ENCODE measurements around the gene FSHB. TPM values are rescaled to one million over a fixed set of nuclear protein-coding genes. Genes with fewer than 3 reads are reported as not detected.

The FSHB gene
- total RNA-seq, 1 experiment from 2014 or later = not detected

DNA sequence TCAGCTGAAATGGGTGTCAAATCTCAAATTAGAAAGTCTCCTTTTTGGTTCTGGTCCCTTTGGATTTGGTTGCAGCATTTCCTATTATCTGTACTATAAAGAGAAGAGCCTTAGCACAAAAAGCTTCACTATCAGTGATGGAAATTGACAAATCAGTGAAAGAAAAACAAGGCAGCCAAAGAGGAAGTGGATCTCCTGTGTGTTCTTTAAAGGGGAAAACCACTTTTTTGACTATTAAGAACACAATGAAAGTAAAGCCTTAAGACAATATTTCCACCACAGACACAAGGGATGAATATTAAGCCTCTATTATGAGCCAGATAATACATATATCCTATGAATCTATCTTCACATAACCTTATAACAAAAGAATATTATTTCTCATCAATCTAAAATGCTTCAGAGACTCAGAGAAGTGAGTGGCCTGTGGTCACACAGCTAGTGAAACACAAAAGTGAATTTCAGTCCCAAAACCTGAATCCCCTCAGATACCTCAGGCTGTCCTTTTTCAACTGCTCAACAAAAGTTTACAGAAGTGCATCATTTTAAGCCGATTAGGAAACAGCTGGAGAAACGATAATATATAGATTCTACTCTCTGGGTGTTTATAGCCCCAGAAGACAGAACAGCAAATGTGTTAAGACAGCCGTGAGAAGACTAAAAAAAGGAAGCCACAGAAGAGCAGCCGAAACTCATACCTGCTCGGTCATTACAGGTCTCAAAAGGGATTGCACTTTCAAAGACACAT lies 24.4 kb upstream of the FSHB start:
- no peak overlapping the region for H3K27ac ChIP-seq (ENCODE audit: low read length)
- ATAC-seq (no peak), DNase-seq (ENCODE audit: low read depth, low spot score) (no peak)
- no peaks in the 10 kb centered on the region for H3K4me1 ChIP-seq (ENCODE audit: control insufficient read depth, insufficient read depth, low read length)
- intact Hi-C loops (cut with micrococcal nuclease; ENCODE audit: unreplicated experiment) = no loop called here
- BruUV-seq (replicated peaks) = no TSS peak
- no peak overlapping the region for H3K4me3 ChIP-seq (ENCODE audit: low read depth in 2 of 2, low read length in 2 of 2)
- no peaks in the 10 kb centered on the region for H3K36me3 ChIP-seq (ENCODE audit: control insufficient read depth, insufficient read depth, low read length)
- H3K27me3 ChIP-seq (ENCODE audit: control insufficient read depth, insufficient read depth, low read length) = no peaks in the 10 kb centered on the region
- no peaks in the 10 kb centered on the region for H3K9me3 ChIP-seq (ENCODE audit: control insufficient read depth, insufficient read depth, low read depth, low read length)
- CTCF ChIA-PET = no interaction called here
- in situ Hi-C loops (cut with HindIII; ENCODE audit: low pct_unique_long_range_greater_than_20kb, low sequenced_read_pairs) = no loop called here
- POLR2A ChIA-PET = no interaction called here
- TF ChIP-seq POLR2AphosphoS5 (IDR thresholded peaks at IDR 0.05; ENCODE audit: low read depth, low read length) (no peak), TCF7L2 (IDR thresholded peaks at IDR 0.05; ENCODE audit: low read depth, low read length) (no peak), CTCF (IDR thresholded peaks at IDR 0.05) (no peak), SIN3A (IDR thresholded peaks at IDR 0.05; ENCODE audit: borderline replicate concordance, insufficient read depth, low read depth, low read length) (no peak)
- TF ChIP-seq, protein P1, sequence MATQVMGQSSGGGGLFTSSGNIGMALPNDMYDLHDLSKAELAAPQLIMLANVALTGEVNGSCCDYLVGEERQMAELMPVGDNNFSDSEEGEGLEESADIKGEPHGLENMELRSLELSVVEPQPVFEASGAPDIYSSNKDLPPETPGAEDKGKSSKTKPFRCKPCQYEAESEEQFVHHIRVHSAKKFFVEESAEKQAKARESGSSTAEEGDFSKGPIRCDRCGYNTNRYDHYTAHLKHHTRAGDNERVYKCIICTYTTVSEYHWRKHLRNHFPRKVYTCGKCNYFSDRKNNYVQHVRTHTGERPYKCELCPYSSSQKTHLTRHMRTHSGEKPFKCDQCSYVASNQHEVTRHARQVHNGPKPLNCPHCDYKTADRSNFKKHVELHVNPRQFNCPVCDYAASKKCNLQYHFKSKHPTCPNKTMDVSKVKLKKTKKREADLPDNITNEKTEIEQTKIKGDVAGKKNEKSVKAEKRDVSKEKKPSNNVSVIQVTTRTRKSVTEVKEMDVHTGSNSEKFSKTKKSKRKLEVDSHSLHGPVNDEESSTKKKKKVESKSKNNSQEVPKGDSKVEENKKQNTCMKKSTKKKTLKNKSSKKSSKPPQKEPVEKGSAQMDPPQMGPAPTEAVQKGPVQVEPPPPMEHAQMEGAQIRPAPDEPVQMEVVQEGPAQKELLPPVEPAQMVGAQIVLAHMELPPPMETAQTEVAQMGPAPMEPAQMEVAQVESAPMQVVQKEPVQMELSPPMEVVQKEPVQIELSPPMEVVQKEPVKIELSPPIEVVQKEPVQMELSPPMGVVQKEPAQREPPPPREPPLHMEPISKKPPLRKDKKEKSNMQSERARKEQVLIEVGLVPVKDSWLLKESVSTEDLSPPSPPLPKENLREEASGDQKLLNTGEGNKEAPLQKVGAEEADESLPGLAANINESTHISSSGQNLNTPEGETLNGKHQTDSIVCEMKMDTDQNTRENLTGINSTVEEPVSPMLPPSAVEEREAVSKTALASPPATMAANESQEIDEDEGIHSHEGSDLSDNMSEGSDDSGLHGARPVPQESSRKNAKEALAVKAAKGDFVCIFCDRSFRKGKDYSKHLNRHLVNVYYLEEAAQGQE (IDR thresholded peaks at IDR 0.05; ENCODE audit: insufficient read depth in 1 of 2, low read depth in 2 of 2, low read length in 1 of 2) = no peak

GRCh38 chr11:30210357-30210756 lies 20.5 kb upstream of the FSHB start:
- Histone ChIP-seq H3K36me3 (ENCODE audit: control insufficient read depth, insufficient read depth, low read length) (no peaks in the 10 kb centered on the region), H3K27me3 (ENCODE audit: control insufficient read depth, insufficient read depth, low read length) (no peaks in the 10 kb centered on the region), H3K4me3 (ENCODE audit: low read depth in 2 of 2, low read length in 2 of 2) (no peak overlapping the region), H3K27ac (ENCODE audit: low read length) (no peak overlapping the region), H3K4me1 (ENCODE audit: control insufficient read depth, insufficient read depth, low read length) (no peaks in the 10 kb centered on the region), H3K9me3 (ENCODE audit: control insufficient read depth, insufficient read depth, low read depth, low read length) (no peaks in the 10 kb centered on the region)
- DNase-seq (ENCODE audit: low read depth, low spot score) (no peak), ATAC-seq (no peak)
- intact Hi-C loops (cut with micrococcal nuclease; ENCODE audit: unreplicated experiment) (no loop called here), in situ Hi-C loops (cut with HindIII; ENCODE audit: low pct_unique_long_range_greater_than_20kb, low sequenced_read_pairs) (no loop called here)
- no TSS peak for BruUV-seq (replicated peaks)
- POLR2A ChIA-PET = no interaction called here
- CTCF ChIA-PET = no interaction called here
- no peak for TF ChIP-seq SIN3A (IDR thresholded peaks at IDR 0.05; ENCODE audit: borderline replicate concordance, insufficient read depth, low read depth, low read length)
- TF ChIP-seq CTCF (IDR thresholded peaks at IDR 0.05) = no peak
- TF ChIP-seq POLR2AphosphoS5 (IDR thresholded peaks at IDR 0.05; ENCODE audit: low read depth, low read length) = no peak
- no peak for TF ChIP-seq TCF7L2 (IDR thresholded peaks at IDR 0.05; ENCODE audit: low read depth, low read length)
- TF ChIP-seq, protein P1 (IDR thresholded peaks at IDR 0.05; ENCODE audit: insufficient read depth in 1 of 2, low read depth in 2 of 2, low read length in 1 of 2) = no peak

Data from Panc1 (cell line).